NCI-H2196 treated with DMSO at 0.1 percent for 48 hours (cell line): ENCODE data around the gene SLC34A1.
"Not testable (repeated sequence)": the region's sequence is repeated elsewhere in the genome, so short reads cannot be mapped to it uniquely, and the experiment has no call there.

Experiments
- DNase-seq: peaks from one replicate; lab custom pipeline; 2025; ENCODE audit not compliant: unreplicated experiment; lab: John Stamatoyannopoulos, UW

The SLC34A1 gene

GRCh38 chr5:177405312-177405711 lies 21.1 kb downstream of the SLC34A1 start:
- no peak for DNase-seq

- DNase-seq = no peak
These were observed 21.6 kb downstream of the SLC34A1 start for GRCh38 chr5:177405805-177406204.

- DNase-seq = no peak
These were observed 25.0 kb downstream of the SLC34A1 start, which contains the start of gene F12 for GRCh38 chr5:177409043-177409801. Gene F12, minus strand, starts transcription at chr5:177409564. Its CDS starts 37 bp downstream, at chr5:177409527.

GRCh38 chr5:177410575-177410974 lies 26.3 kb downstream of the SLC34A1 start:
- no peak for DNase-seq

- no peak for DNase-seq
These were observed 28.5 kb downstream of the SLC34A1 start for GRCh38 chr5:177412603-177413233.

- no peak for DNase-seq
These were observed 30.2 kb downstream of the SLC34A1 start for GRCh38 chr5:177414481-177414880.

GRCh38 chr5:177417081-177417480 lies 32.8 kb downstream of the SLC34A1 start:
- DNase-seq = not testable (repeated sequence)

GRCh38 chr5:177419046-177419445 lies 34.8 kb downstream of the SLC34A1 start:
- DNase-seq = no peak

GRCh38 chr5:177420472-177420871 lies 36.2 kb downstream of the SLC34A1 start:
- not testable (repeated sequence) for DNase-seq

- no peak for DNase-seq
These were observed 37.0 kb downstream of the SLC34A1 start for GRCh38 chr5:177421062-177421798.

GRCh38 chr5:177423671-177424070 lies 39.4 kb downstream of the SLC34A1 start:
- DNase-seq = no peak

GRCh38 chr5:177425196-177425800 lies 41.1 kb downstream of the SLC34A1 start:
- DNase-seq = no peak

- DNase-seq = peak; percentile 99
These were observed 41.7 kb downstream of the SLC34A1 start for GRCh38 chr5:177425801-177426565.

- no peak for DNase-seq
These were observed 42.5 kb downstream of the SLC34A1 start, which contains the start of gene GRK6 for GRCh38 chr5:177426566-177427210. Gene GRK6, plus strand, starts transcription at chr5:177426676. Its CDS starts 170 bp downstream, at chr5:177426846.

- DNase-seq = no peak
These were observed 43.1 kb downstream of the SLC34A1 start for GRCh38 chr5:177427211-177427822.

GRCh38 chr5:177427919-177428573 lies 43.8 kb downstream of the SLC34A1 start:
- DNase-seq = no peak

- DNase-seq = no peak
These were observed 44.5 kb downstream of the SLC34A1 start for GRCh38 chr5:177428574-177429217.

- DNase-seq = no peak
These were observed 45.2 kb downstream of the SLC34A1 start for GRCh38 chr5:177429248-177430040.
